Breast epithelium (tissue), 4 donors: ENCODE data around the gene PROZ. TPM values are rescaled to one million over a fixed set of nuclear protein-coding genes. Genes with fewer than 3 reads are reported as not detected.

Experiments
- DNase-seq, 2 donors: peaks; one replicate each; pipeline ENCODE4 v3.0.0-alpha.2; 2019; ENCODE audit warnings: low spot score in 2 of 2
- H3K27ac ChIP-seq, 2 donors: fragments of 200-600 bp; sonication (generic) in 1 of 2; one replicate each; pipeline ENCODE4 v1.5.1; 2016 to 2019; ENCODE audit warnings: mild to moderate bottlenecking in 1 of 2
- H3K27me3 ChIP-seq, 2 donors: fragments of 200-600 bp; sonication (generic) in 1 of 2; one replicate each; pipeline versions ENCODE4 v1.5.1 to v1.6.0; 2017 to 2019; ENCODE audit warnings: control low read depth in 1 of 2, mild to moderate bottlenecking in 1 of 2
- H3K36me3 ChIP-seq: fragments of 200-600 bp; one replicate; pipeline ENCODE4 v1.5.1; 2019
- H3K4me1 ChIP-seq, 2 donors: fragments of 200-600 bp; sonication (generic); one replicate each; pipeline ENCODE4 v1.5.1; 2016 to 2019; ENCODE audit warnings: control low read depth in 1 of 2
- H3K4me3 ChIP-seq, 3 donors: fragments of 200-600 bp; sonication (generic); 1 replicate in 2 of 3; 2 replicates in 1 of 3; pipeline ENCODE4 v1.5.1; 2016 to 2019; ENCODE audit warnings: mild to moderate bottlenecking in 3 of 3, moderate library complexity in 2 of 3
- H3K9me3 ChIP-seq, 2 donors: fragments of 200-600 bp; sonication (generic) in 1 of 2; one replicate each; pipeline ENCODE4 v1.5.1; 2016 to 2019; ENCODE audit warnings: control low read depth in 1 of 2
- POLR2A ChIP-seq: fragments of 450-650 bp; IDR thresholded peaks from one replicate; pipeline ENCODE4 v1.6.1; 2016; ENCODE audit warnings: antibody characterized with exemption, mild to moderate bottlenecking, moderate library complexity
- POLR2AphosphoS5 ChIP-seq, 3 donors: sonication (generic); formaldehyde crosslinking; IDR thresholded peaks; one replicate each; pipeline ENCODE4 v1.6.1; 2017; ENCODE audit warnings: antibody characterized with exemption in 3 of 3
- intact Hi-C: fragments of 100-400 bp; cut with DNase I; formaldehyde crosslinking; loops from one replicate; pipeline ENCODE4 v1.15.1; 2023; ENCODE audit warnings: low total_unique reads
- total RNA-seq, 3 donors: library from RNA; depleted of rRNA; stranded (reverse); fragments of >200 nt; gene quantifications; one replicate each; pipeline ENCODE4 v1.1.0, GENCODE V29; 2016
- TF ChIP-seq, protein P1 (sequence below), 3 donors: fragments of 450-650 bp; IDR thresholded peaks; one replicate each; pipeline ENCODE4 v1.5.1; 2016 to 2017; ENCODE audit warnings: antibody characterized with exemption in 3 of 3, mild to moderate bottlenecking in 3 of 3, moderate library complexity in 3 of 3

Gene PROZ
- total RNA-seq, 3 donors from 2014 or later = not detected

DNA sequence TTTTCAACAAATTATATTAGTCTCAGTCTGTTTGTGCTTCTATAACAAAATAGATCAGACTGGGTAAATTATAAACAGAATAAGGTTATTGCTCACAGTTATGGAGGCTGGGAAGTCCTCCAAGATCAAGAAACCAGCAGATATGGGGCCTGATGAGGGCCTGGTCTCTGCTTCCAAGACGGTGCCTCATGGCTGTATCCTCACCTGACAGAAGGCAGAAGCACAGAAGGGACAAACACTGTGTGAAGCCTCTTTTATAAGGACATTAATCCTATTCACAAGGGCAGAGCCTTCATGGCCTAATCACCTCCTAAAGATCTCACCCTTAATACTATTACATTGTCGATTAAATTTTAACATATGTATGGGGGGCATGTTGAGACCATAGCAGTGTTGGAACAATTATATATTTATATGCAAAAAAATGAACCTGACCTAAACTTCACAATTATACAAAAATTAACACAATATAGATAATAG is 23.1 kb upstream of the PROZ start:
- H3K4me3 ChIP-seq = no peak overlapping the region
- no peak overlapping the region for H3K27ac ChIP-seq
- no peaks in the 10 kb centered on the region for H3K4me1 ChIP-seq
- H3K27me3 ChIP-seq = no peaks in the 10 kb centered on the region
- no peaks in the 10 kb centered on the region for H3K36me3 ChIP-seq
- DNase-seq = no peak
- TF ChIP-seq POLR2AphosphoS5 (IDR thresholded peaks at IDR 0.05) = no peak
- TF ChIP-seq, protein P1, sequence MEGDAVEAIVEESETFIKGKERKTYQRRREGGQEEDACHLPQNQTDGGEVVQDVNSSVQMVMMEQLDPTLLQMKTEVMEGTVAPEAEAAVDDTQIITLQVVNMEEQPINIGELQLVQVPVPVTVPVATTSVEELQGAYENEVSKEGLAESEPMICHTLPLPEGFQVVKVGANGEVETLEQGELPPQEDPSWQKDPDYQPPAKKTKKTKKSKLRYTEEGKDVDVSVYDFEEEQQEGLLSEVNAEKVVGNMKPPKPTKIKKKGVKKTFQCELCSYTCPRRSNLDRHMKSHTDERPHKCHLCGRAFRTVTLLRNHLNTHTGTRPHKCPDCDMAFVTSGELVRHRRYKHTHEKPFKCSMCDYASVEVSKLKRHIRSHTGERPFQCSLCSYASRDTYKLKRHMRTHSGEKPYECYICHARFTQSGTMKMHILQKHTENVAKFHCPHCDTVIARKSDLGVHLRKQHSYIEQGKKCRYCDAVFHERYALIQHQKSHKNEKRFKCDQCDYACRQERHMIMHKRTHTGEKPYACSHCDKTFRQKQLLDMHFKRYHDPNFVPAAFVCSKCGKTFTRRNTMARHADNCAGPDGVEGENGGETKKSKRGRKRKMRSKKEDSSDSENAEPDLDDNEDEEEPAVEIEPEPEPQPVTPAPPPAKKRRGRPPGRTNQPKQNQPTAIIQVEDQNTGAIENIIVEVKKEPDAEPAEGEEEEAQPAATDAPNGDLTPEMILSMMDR (IDR thresholded peaks at IDR 0.05) = no peak
- TF ChIP-seq POLR2A = no peak
- H3K9me3 ChIP-seq = no peaks in the 10 kb centered on the region
- intact Hi-C loops = no loop called here

DNA sequence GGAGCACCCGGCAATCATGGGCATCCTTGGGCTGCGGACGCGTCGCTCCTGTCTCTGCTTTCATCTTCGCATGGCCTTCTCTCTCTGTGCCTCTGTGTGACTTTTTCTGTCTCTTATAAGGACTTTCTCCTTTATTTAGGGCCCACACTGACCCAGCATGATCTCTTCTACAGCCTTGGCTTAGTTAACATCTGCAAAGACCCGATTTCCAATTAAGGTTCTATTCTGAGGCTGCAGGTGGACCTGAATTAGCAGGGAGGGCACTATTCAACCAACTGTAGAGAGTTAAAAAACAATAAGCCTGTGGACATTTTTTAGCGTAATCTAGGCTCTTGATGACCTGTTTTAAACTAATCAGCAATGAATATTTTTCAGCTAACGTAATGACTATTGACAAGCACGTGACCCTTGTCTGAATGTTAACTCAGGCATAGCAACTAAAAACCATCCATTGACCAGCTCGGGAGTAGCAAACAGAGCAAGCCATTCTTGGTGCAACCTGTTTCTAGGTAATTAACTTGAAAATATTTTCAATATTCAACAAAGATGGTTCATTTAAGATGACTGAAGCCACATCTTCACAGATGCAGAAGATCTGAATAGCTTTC is 20.7 kb upstream of the PROZ start:
- no peaks in the 10 kb centered on the region for H3K27me3 ChIP-seq
- H3K27ac ChIP-seq = no peak overlapping the region
- no peak overlapping the region for H3K4me3 ChIP-seq
- H3K4me1 ChIP-seq = no peaks in the 10 kb centered on the region
- H3K36me3 ChIP-seq = no peaks in the 10 kb centered on the region
- intact Hi-C loops = no loop called here
- no peaks in the 10 kb centered on the region for H3K9me3 ChIP-seq
- TF ChIP-seq POLR2A (no peak), POLR2AphosphoS5 (IDR thresholded peaks at IDR 0.05) (no peak)
- TF ChIP-seq, protein P1 (IDR thresholded peaks at IDR 0.05) = no peak
- DNase-seq = no peak

DNA sequence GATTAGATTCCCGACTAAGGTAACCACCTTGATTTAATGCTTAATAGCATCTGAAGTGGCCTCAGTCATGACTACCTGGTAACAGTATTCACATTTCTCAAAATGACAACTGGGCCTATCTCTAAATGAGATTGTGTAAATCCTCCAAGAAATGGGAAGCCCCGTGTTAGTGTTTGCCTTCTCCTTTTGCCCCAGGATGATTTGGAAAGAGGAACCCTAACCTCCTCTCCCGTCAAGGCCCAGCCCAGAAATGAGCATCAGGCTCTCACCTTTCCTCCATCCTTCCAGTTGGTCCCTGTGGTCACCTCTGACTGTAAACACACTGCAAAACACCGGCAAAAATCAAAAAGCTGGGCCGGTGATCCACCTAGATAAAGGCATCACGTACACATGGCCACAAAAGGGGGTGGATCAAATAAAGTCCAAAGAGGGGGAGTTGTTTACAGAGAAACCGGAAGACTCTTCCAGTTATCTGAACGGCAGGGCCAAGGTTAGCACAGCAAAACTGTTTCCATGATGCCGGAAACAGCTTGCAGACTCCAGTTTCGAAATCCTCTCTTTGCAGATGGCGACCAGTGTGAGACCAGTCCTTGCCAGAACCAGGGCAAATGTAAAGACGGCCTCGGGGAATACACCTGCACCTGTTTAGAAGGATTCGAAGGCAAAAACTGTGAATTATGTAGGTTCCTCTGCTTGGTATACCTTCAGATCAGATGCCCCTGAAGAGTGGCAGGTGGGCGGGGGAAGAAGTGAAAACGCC is 19.5 kb upstream of the PROZ start:
- DNase-seq = peak in 1 of 2 donors; percentile 27
- intact Hi-C loops = no loop called here
- no peaks in the 10 kb centered on the region for H3K9me3 ChIP-seq
- no peaks in the 10 kb centered on the region for H3K27me3 ChIP-seq
- no peaks in the 10 kb centered on the region for H3K36me3 ChIP-seq
- no peak overlapping the region for H3K27ac ChIP-seq
- H3K4me3 ChIP-seq = no peak overlapping the region
- H3K4me1 ChIP-seq = no peaks in the 10 kb centered on the region
- TF ChIP-seq POLR2AphosphoS5 (IDR thresholded peaks at IDR 0.05) = no peak
- no peak for TF ChIP-seq POLR2A
- TF ChIP-seq, protein P1 (IDR thresholded peaks at IDR 0.05) = no peak

DNA sequence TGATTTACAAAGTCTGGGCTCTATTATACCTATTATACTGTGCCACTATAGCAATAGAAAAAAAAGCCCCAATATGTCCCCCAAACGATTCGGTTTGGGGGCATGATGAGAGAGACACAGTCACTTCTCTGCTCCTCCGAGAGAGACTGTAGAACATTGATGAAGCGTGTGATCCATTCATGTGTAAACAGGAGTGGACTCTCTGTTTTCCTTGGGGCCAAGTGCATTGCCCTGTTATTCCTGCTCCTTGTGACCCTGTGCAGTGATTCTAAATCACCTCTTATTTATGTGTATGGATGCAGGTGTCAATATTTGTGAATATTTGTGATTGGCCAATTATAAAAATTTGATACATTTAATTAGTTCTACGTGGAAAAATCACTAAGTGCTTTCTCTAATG is 18.9 kb upstream of the PROZ start:
- no peaks in the 10 kb centered on the region for H3K27me3 ChIP-seq
- no peaks in the 10 kb centered on the region for H3K4me1 ChIP-seq
- no peak for TF ChIP-seq POLR2A
- no peak for TF ChIP-seq POLR2AphosphoS5 (IDR thresholded peaks at IDR 0.05)
- TF ChIP-seq, protein P1 (IDR thresholded peaks at IDR 0.05) = no peak
- no peak overlapping the region for H3K4me3 ChIP-seq
- no peaks in the 10 kb centered on the region for H3K9me3 ChIP-seq
- no peak for DNase-seq
- intact Hi-C loops = no loop called here
- no peaks in the 10 kb centered on the region for H3K36me3 ChIP-seq
- no peak overlapping the region for H3K27ac ChIP-seq
